K562 (cell line): ENCODE results near the gene CCDC88C. TPM values are rescaled to one million over a fixed set of nuclear protein-coding genes. Genes with fewer than 3 reads are reported as not detected.

Experiments
- ATAC-seq: fragments of 200-7000 bp; cut with Tn5 transposase; 3 replicates; pipeline ENCODE4 v1.9.1; 2020; ENCODE audit warnings: moderate library complexity
- BruUV-seq: library from RNA; stranded (reverse); fragments of 400-500 nt; replicated peaks from 2 replicates; lab custom pipeline; 2021; lab: Mats Ljungman, UMichigan
- CTCF ChIA-PET: fragments of 300-600 bp; formaldehyde crosslinking; extraction: SDS; loops from one replicate; lab custom pipeline; 2021; ENCODE audit warnings: low intra/inter-chr PET ratio; lab: Yijun Ruan, JAX
- POLR2A ChIA-PET: fragments of 300-600, 350-650 bp; sonication (Branson Sonifier 250); formaldehyde crosslinking; extraction: SDS; loops from one replicate; lab custom pipeline; 2021; ENCODE audit warnings: antibody characterized with exemption, inconsistent platforms; lab: Yijun Ruan, JAX
- DNase-seq, 4 experiments: peaks; one replicate each; pipeline versions ENCODE4 v3.0.0 to v3.0.0-alpha.2; 2011 to 2018; ENCODE audit warnings: low spot score in 3 of 4, mixed read lengths in 3 of 4; ENCODE audit errors: extremely low read depth in 1 of 4
- FAIRE-seq: peaks from 2 replicates; lab custom pipeline; 2011; peaks lifted over from hg19 to GRCh38; lab: Jason Lieb, UNC
- H2AFZ ChIP-seq: 2 replicates; pipeline ENCODE4 v1.6.0; 2011; ENCODE audit warnings: low read depth, low read length, control low read depth, inconsistent platforms
- H3K27ac ChIP-seq: fragments of 200-600 bp; 3 replicates; pipeline ENCODE4 v1.8.0; 2011; ENCODE audit warnings: low read depth, mild to moderate bottlenecking, control low read depth, inconsistent platforms, low read length, moderate library complexity, mixed read lengths; ENCODE audit errors: extremely low read depth
- H3K27me3 ChIP-seq, 2 experiments: fragments of 300-600 bp in 1 of 2; 2 replicates in 1 of 2; 3 replicates in 1 of 2; pipeline versions ENCODE4 v1.6.0 to v1.8.0; 2011; ENCODE audit warnings: inconsistent platforms in 2 of 2, low read length in 2 of 2, mild to moderate bottlenecking in 1 of 2, mixed read lengths in 1 of 2, moderate library complexity in 1 of 2; ENCODE audit not compliant: control insufficient read depth in 2 of 2, insufficient read depth in 2 of 2
- H3K36me3 ChIP-seq: fragments of 300-600 bp; 3 replicates; pipeline ENCODE4 v1.8.0; 2011; ENCODE audit warnings: mild to moderate bottlenecking, low read length, inconsistent platforms; ENCODE audit not compliant: control insufficient read depth, insufficient read depth
- H3K4me1 ChIP-seq, 2 experiments: fragments of 200-600 bp in 1 of 2; replicated peaks in 1 of 2; 2 replicates in 1 of 2; 3 replicates in 1 of 2; pipeline versions ENCODE4 v1.5.1 to v1.8.0; 2011; ENCODE audit warnings: inconsistent platforms in 2 of 2, low read length in 2 of 2, mild to moderate bottlenecking in 1 of 2, mixed read lengths in 1 of 2, moderate library complexity in 1 of 2; ENCODE audit not compliant: control insufficient read depth in 2 of 2, insufficient read depth in 2 of 2
- H3K4me2 ChIP-seq: 2 replicates; pipeline ENCODE4 v1.6.1; 2011; ENCODE audit warnings: low read length, control low read depth, inconsistent platforms, mixed read lengths; ENCODE audit not compliant: insufficient read depth
- H3K4me3 ChIP-seq: fragments of 200-600 bp; sonication (generic), shearing (Covaris generic); 2 replicates; pipeline ENCODE4 v1.5.1; 2016; ENCODE audit warnings: control low read depth, inconsistent platforms
- H3K79me2 ChIP-seq: fragments of 200-600 bp; 3 replicates; pipeline ENCODE4 v1.8.0; 2011; ENCODE audit warnings: low read length, inconsistent platforms; ENCODE audit not compliant: control insufficient read depth, insufficient read depth
- H3K9ac ChIP-seq, 2 experiments: 2 replicates each; pipeline versions ENCODE4 v1.6.0 to v1.6.1; 2011; ENCODE audit warnings: low read depth in 2 of 2, low read length in 2 of 2, control low read depth in 1 of 2, inconsistent platforms in 1 of 2, mild to moderate bottlenecking in 1 of 2, mixed read lengths in 1 of 2; ENCODE audit not compliant: insufficient read depth in 1 of 2
- H3K9me1 ChIP-seq: one replicate; pipeline ENCODE4 v1.6.0; 2011; ENCODE audit warnings: inconsistent platforms, mild to moderate bottlenecking, low read length, moderate library complexity; ENCODE audit not compliant: control insufficient read depth, insufficient read depth
- H3K9me3 ChIP-seq: replicated peaks from 2 replicates; pipeline ENCODE4 v1.5.1; 2011; ENCODE audit warnings: low read depth, low read length, inconsistent platforms; ENCODE audit not compliant: control insufficient read depth, insufficient read depth
- H4K20me1 ChIP-seq: replicated peaks from 2 replicates; pipeline ENCODE4 v1.6.1; 2011; ENCODE audit warnings: low read length, inconsistent platforms, mixed read lengths; ENCODE audit not compliant: control insufficient read depth, insufficient read depth
- E2F6 ChIP-seq, 2 experiments: IDR thresholded peaks; 2 replicates each; pipeline ENCODE4 v1.6.1; 2011; ENCODE audit warnings: borderline replicate concordance in 1 of 2, control low read depth in 1 of 2, low read depth in 1 of 2, low read length in 1 of 2, mild to moderate bottlenecking in 1 of 2, mixed read lengths in 1 of 2, moderate library complexity in 1 of 2; ENCODE audit not compliant: insufficient read depth in 1 of 2, insufficient read length in 1 of 2, poor library complexity in 1 of 2, severe bottlenecking in 1 of 2; ENCODE audit errors: extremely low read depth in 1 of 2
- MTA3 ChIP-seq: fragments of 450-650 bp; formaldehyde crosslinking; IDR thresholded peaks from 2 replicates; pipeline ENCODE4 v1.6.1; 2017; ENCODE audit warnings: mild to moderate bottlenecking, borderline replicate concordance
- MTF1 ChIP-seq: fragments of 250-450 bp; sonication (Bioruptor Pico); IDR thresholded peaks from 2 replicates; pipeline ENCODE4 v1.9.0; 2021; ENCODE audit warnings: moderate library complexity, mild to moderate bottlenecking, inconsistent platforms, borderline replicate concordance
- WGBS: fragments of 100-300 bp; shearing (Covaris generic); methylation state at CpG from one replicate; pipeline ENCODE4 v1.1.6; 2016; ENCODE audit warnings: low coverage, mixed read lengths; ENCODE audit not compliant: insufficient coverage; ENCODE audit errors: missing lambda C conversion rate; 5-methylcytosine and 5-hydroxymethylcytosine counted together
- in situ Hi-C: fragments of 300-500 bp; cut with MboI; formaldehyde crosslinking; loops from 4 replicates; pipeline ENCODE4 v1.15.0; 2018; ENCODE audit warnings: inconsistent platforms, mixed read lengths
- intact Hi-C: fragments of 100-400 bp; cut with micrococcal nuclease; formaldehyde crosslinking; loops from 2 replicates; pipeline ENCODE4 v1.14.2; 2022
- polyA plus RNA-seq, 8 experiments: library from polyadenylated mRNA; depleted of rRNA in 4 of 8; stranded (reverse) in 5 of 8; unstranded in 3 of 8; fragments of >200 nt; fragmentation: Nextera tagmentation in 2 of 8; fragmentation: Illumina TruSeq in 1 of 8; extraction: Ambion mirVana in 2 of 8; extraction: Trizol in 1 of 8; gene quantifications; 2 replicates each; pipeline versions ENCODE4 v1.2.1 to v1.2.3, GENCODE V29; 2011 to 2014; ENCODE audit warnings: inconsistent platforms in 1 of 8, missing spikeins in 1 of 8
- total RNA-seq, 7 experiments: library from RNA; depleted of rRNA in 6 of 7; stranded (reverse); fragments of >200 nt in 6 of 7; fragmentation: Illumina TruSeq in 2 of 7; extraction: Trizol in 2 of 7; gene quantifications; 2 replicates each; pipeline versions ENCODE4 v1.2.1 to v1.2.3, GENCODE V29; 2011 to 2021; ENCODE audit warnings: low replicate concordance in 1 of 7

CCDC88C gene
- total and polyA plus RNA-seq, 9 of the 15 experiments (the other 6 are each of a cell fraction or from before 2014, with no cell fraction given) = 0.62 to 22.5 (median 10.7) TPM

GRCh38 chr14:91387951-91388381, 29.7 kb downstream of the CCDC88C start:
- ChIA-PET CTCF (no interaction called here), POLR2A (no interaction called here)
- Histone ChIP-seq H4K20me1 (no peaks in the 10 kb centered on the region), H3K9ac (no peak overlapping the region; a peak in 1 of 4 replicates), H2AFZ (no peak overlapping the region), H3K79me2 (peaks cover 43% of the 10 kb centered on the region), H3K36me3 (no peaks in the 10 kb centered on the region; the same call in 2 of the 3 replicates), H3K9me3 (no peaks in the 10 kb centered on the region), H3K4me3 (no peak overlapping the region), H3K9me1 (no peaks in the 10 kb centered on the region), H3K27me3 (no peaks in the 10 kb centered on the region), H3K4me1 (peaks cover 2 to 10% of the 10 kb centered on the region in 2 experiments; a peak in 3 of 5 replicates), H3K4me2 (no peak overlapping the region), H3K27ac (no peak overlapping the region)
- DNase-seq = no peak
- intact Hi-C loops = no loop called here
- peak in 1 of 2 experiments; percentile 63 for TF ChIP-seq E2F6 (IDR thresholded peaks at IDR 0.05; ENCODE audit: borderline replicate concordance in 1 of 2, extremely low read depth in 1 of 2, insufficient read depth in 1 of 2, insufficient read length in 1 of 2, low read depth in 1 of 2, low read length in 1 of 2, poor library complexity in 1 of 2, severe bottlenecking in 1 of 2)
- no peak for TF ChIP-seq MTA3
- no peak for TF ChIP-seq MTF1 (CRISPR knock-in tag)
- FAIRE-seq = no peak
- in situ Hi-C loops = no loop called here
- ATAC-seq = no peak
- BruUV-seq = no TSS peak
- WGBS = 88% methylated on average over 9 of the region's 10 CpGs
